Effector memory CD4-positive, alpha-beta T cell (primary cell): ENCODE measurements around the gene ST6GALNAC4.
"Not testable (repeated sequence)": the region's sequence is repeated elsewhere in the genome, so short reads cannot be mapped to it uniquely, and the experiment has no call there.

ENCODE experiments used
- DNase-seq, 3 donors: peaks; one replicate each; pipeline ENCODE4 v3.0.0-alpha.2; 2020
- H3K27ac ChIP-seq: 2 replicates; pipeline ENCODE4 v1.7.0; 2013; ENCODE audit warnings: mild to moderate bottlenecking, low read length, moderate library complexity; ENCODE audit not compliant: insufficient read depth, poor library complexity, severe bottlenecking
- H3K27me3 ChIP-seq: replicated peaks from 2 replicates; pipeline ENCODE4 v1.7.0; 2013; ENCODE audit warnings: mild to moderate bottlenecking, low read length; ENCODE audit not compliant: insufficient read depth, control insufficient read depth, poor library complexity, severe bottlenecking
- H3K36me3 ChIP-seq: 2 replicates; pipeline ENCODE4 v1.7.0; 2013; ENCODE audit warnings: mild to moderate bottlenecking, low read length, moderate library complexity; ENCODE audit not compliant: control insufficient read depth, insufficient read depth
- H3K4me1 ChIP-seq: 2 replicates; pipeline ENCODE4 v1.7.0; 2013; ENCODE audit warnings: low read length, mild to moderate bottlenecking; ENCODE audit not compliant: control insufficient read depth, insufficient read depth, poor library complexity, severe bottlenecking
- H3K4me3 ChIP-seq: 2 replicates; pipeline ENCODE4 v1.7.0; 2013; ENCODE audit warnings: low read length, low read depth, mild to moderate bottlenecking; ENCODE audit not compliant: insufficient read depth, poor library complexity, severe bottlenecking
- H3K9me3 ChIP-seq: 2 replicates; pipeline ENCODE4 v1.7.0; 2013; ENCODE audit warnings: mild to moderate bottlenecking, low read length, moderate library complexity; ENCODE audit not compliant: control insufficient read depth

ST6GALNAC4 gene

GRCh38 chr9:127887792-127888191 is 29.0 kb downstream of the ST6GALNAC4 start:
- H3K9me3 ChIP-seq, result no peaks in the 10 kb centered on the region
- no peak overlapping the region for H3K4me3 ChIP-seq
- H3K36me3 ChIP-seq, result peaks cover 59% of the 10 kb centered on the region
- no peaks in the 10 kb centered on the region for H3K27me3 ChIP-seq
- H3K27ac ChIP-seq, result no peak overlapping the region
- no peak for DNase-seq
- peaks cover under 1% of the 10 kb centered on the region for H3K4me1 ChIP-seq

- no peaks in the 10 kb centered on the region for H3K9me3 ChIP-seq
- DNase-seq, result no peak
- H3K36me3 ChIP-seq, result peaks cover 51% of the 10 kb centered on the region
- no peak overlapping the region for H3K4me3 ChIP-seq
- peaks cover 2% of the 10 kb centered on the region for H3K4me1 ChIP-seq
- H3K27me3 ChIP-seq, result no peaks in the 10 kb centered on the region
- no peak overlapping the region for H3K27ac ChIP-seq
These were observed 30.4 kb downstream of the ST6GALNAC4 start for GRCh38 chr9:127886401-127886972.

GRCh38 chr9:127885508-127886281 is 31.1 kb downstream of the ST6GALNAC4 start:
- no peak for DNase-seq
- Histone ChIP-seq H3K4me3 (no peak overlapping the region), H3K27me3 (no peaks in the 10 kb centered on the region), H3K27ac (no peak overlapping the region), H3K36me3 (peaks cover 44% of the 10 kb centered on the region), H3K9me3 (no peaks in the 10 kb centered on the region), H3K4me1 (peaks cover 2% of the 10 kb centered on the region)

- Histone ChIP-seq H3K9me3 (no peaks in the 10 kb centered on the region), H3K27me3 (no peaks in the 10 kb centered on the region), H3K4me3 (no peak overlapping the region), H3K4me1 (peaks cover 2% of the 10 kb centered on the region), H3K36me3 (peaks cover 37% of the 10 kb centered on the region), H3K27ac (no peak overlapping the region)
- no peak for DNase-seq
These were observed 31.8 kb downstream of the ST6GALNAC4 start for GRCh38 chr9:127884976-127885490.

- Histone ChIP-seq H3K27ac (no peak overlapping the region), H3K36me3 (peaks cover 37% of the 10 kb centered on the region), H3K4me1 (peaks cover 2% of the 10 kb centered on the region), H3K27me3 (no peaks in the 10 kb centered on the region), H3K9me3 (no peaks in the 10 kb centered on the region), H3K4me3 (no peak overlapping the region)
- DNase-seq, result no peak
These were observed 32.4 kb downstream of the ST6GALNAC4 start for GRCh38 chr9:127884427-127884911.

GRCh38 chr9:127883959-127884358 is 32.9 kb downstream of the ST6GALNAC4 start:
- Histone ChIP-seq H3K4me3 (no peak overlapping the region), H3K9me3 (no peaks in the 10 kb centered on the region), H3K36me3 (peaks cover 37% of the 10 kb centered on the region), H3K4me1 (peaks cover 2% of the 10 kb centered on the region), H3K27ac (no peak overlapping the region), H3K27me3 (no peaks in the 10 kb centered on the region)
- DNase-seq, result no peak

GRCh38 chr9:127881715-127882114 is 35.1 kb downstream of the ST6GALNAC4 start:
- DNase-seq, H3K4me3 ChIP-seq, H3K27me3 ChIP-seq, H3K27ac ChIP-seq, H3K9me3 ChIP-seq, H3K4me1 ChIP-seq: not testable (repeated sequence)
- H3K36me3 ChIP-seq, result peaks cover 23% of the 10 kb centered on the region

GRCh38 chr9:127880143-127880542 is 36.7 kb downstream of the ST6GALNAC4 start:
- Histone ChIP-seq H3K4me3 (no peak overlapping the region), H3K27me3 (no peaks in the 10 kb centered on the region), H3K27ac (no peak overlapping the region), H3K4me1 (peaks cover 8% of the 10 kb centered on the region), H3K36me3 (peaks cover 7% of the 10 kb centered on the region), H3K9me3 (no peaks in the 10 kb centered on the region)
- DNase-seq, result no peak

GRCh38 chr9:127878652-127879390 is 38.0 kb downstream of the ST6GALNAC4 start:
- H3K27ac ChIP-seq, result no peak overlapping the region
- no peak overlapping the region for H3K4me3 ChIP-seq
- peaks cover 8% of the 10 kb centered on the region for H3K4me1 ChIP-seq

More at GRCh38 chr9:127878652-127879390, 38.0 kb downstream of the ST6GALNAC4 start:
- Histone ChIP-seq H3K9me3 (no peaks in the 10 kb centered on the region), H3K27me3 (no peaks in the 10 kb centered on the region), H3K36me3 (no peaks in the 10 kb centered on the region)
- no peak for DNase-seq
